ENCODE results near the gene TFB2M. TPM values are rescaled to one million over a fixed set of nuclear protein-coding genes. Genes with fewer than 3 reads are reported as not detected.
"Not testable (repeated sequence)": the region's sequence is repeated elsewhere in the genome, so short reads cannot be mapped to it uniquely, and the experiment has no call there.

The TFB2M gene, protein sequence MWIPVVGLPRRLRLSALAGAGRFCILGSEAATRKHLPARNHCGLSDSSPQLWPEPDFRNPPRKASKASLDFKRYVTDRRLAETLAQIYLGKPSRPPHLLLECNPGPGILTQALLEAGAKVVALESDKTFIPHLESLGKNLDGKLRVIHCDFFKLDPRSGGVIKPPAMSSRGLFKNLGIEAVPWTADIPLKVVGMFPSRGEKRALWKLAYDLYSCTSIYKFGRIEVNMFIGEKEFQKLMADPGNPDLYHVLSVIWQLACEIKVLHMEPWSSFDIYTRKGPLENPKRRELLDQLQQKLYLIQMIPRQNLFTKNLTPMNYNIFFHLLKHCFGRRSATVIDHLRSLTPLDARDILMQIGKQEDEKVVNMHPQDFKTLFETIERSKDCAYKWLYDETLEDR
- 10 to 100 TPM; 10.8 to 11.1 TPM for total RNA-seq

DNA sequence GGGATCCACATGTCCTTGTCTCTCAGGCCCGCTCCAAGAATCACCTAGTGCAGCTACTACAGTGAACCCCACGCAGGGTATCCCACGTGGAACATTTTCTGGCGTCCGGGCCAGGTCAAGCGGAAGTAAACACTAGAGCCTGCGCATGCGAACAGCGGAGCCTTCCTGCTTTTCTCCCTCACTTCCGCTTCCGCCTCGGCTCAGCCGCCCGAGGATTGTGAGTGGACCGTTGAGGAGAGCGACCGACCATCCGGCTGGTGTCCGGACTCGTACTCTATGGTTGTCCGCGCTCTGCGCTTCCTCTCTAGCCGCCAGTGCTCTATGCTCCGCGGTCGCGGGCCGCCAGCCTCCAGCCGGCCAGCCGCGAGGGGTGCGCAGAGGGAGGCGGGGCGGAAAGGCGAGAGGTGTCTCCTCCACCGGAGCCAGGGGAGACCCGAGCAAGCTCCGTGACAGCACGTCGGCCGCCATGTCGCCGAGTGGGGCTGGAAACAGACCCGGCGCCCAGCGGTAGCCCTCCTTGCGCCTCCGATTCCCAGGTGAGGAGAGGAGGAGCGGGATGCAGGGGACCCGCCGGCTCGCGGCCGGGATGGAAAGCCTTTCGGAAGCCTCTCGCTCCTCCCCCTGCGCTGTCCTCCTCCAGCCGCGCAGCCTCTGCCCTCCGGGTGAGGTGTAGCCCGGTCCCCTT lies at the start of gene TFB2M, which contains the start of gene CNST:
TFB2M (minus strand) TSS at position 134 of the 685 bp plus-strand sequence; CDS start at position 11, 123 bp downstream.
CNST (plus strand) TSS at position 329 of the 685 bp plus-strand sequence. CDS start 25,107 bp downstream, outside the sequence.
- peaks cover 43% of the 10 kb centered on the region for H3K4me1 Mint-ChIP-seq (ENCODE audit: low read depth)
- H3K4me3 Mint-ChIP-seq, result peak within 1 kb of the TSS; percentile 96
- peak within 1 kb of the TSS; percentile 94 for H3K27ac Mint-ChIP-seq
- DNase-seq, result peak; percentile 96
- intact Hi-C loops (cut with micrococcal nuclease), result loop anchor here (1.0 to 10.0 kb wide), 16 partner anchors 21 to 1911 kb away; partner anchors contain the start of genes COX20, DESI2, KIF26B and SCCPDH
- no peaks in the 10 kb centered on the region for H3K9me3 Mint-ChIP-seq
- CTCF ChIA-PET, result interaction anchor here (0.6 to 1.0 kb wide), 2 partner anchors 19 to 32 kb away, joined by 3 read pairs; no protein-coding TSS in a partner anchor
- H3K27me3 Mint-ChIP-seq (ENCODE audit: low read depth), result no peaks in the 10 kb centered on the region
- H3K36me3 Mint-ChIP-seq (ENCODE audit: low read depth), result peaks cover 9% of the 10 kb centered on the region

- DNase-seq, result no peak
- Mint-ChIP-seq H3K27me3 (ENCODE audit: low read depth) (no peaks in the 10 kb centered on the region), H3K4me1 (ENCODE audit: low read depth) (peaks cover 47% of the 10 kb centered on the region), H3K9me3 (no peaks in the 10 kb centered on the region), H3K4me3 (no peak overlapping the region), H3K27ac (peak overlapping the region; percentile 53), H3K36me3 (ENCODE audit: low read depth) (peaks cover 7% of the 10 kb centered on the region)
- intact Hi-C loops (cut with micrococcal nuclease), result no loop called here
- CTCF ChIA-PET, result interaction anchor here (1.0 to 1.8 kb wide), 3 partner anchors 11 to 43 kb away, joined by 3 to 5 read pairs (median 5); no protein-coding TSS in a partner anchor
These were observed 47.2 kb upstream of the TFB2M start for GRCh38 chr1:246613096-246613758.

- Mint-ChIP-seq H3K9me3 (no peaks in the 10 kb centered on the region), H3K4me1 (ENCODE audit: low read depth) (peaks cover 52% of the 10 kb centered on the region), H3K4me3 (no peak overlapping the region), H3K27ac (peak overlapping the region; percentile 33), H3K27me3 (ENCODE audit: low read depth) (no peaks in the 10 kb centered on the region), H3K36me3 (ENCODE audit: low read depth) (peaks cover 13% of the 10 kb centered on the region)
- CTCF ChIA-PET, result no interaction called here
- no peak for DNase-seq
- intact Hi-C loops (cut with micrococcal nuclease), result loop anchor here (1.0 to 2.0 kb wide), 2 partner anchors 19 to 40 kb away; no protein-coding TSS in a partner anchor
These were observed 43.6 kb upstream of the TFB2M start for GRCh38 chr1:246609632-246610031.

DNA sequence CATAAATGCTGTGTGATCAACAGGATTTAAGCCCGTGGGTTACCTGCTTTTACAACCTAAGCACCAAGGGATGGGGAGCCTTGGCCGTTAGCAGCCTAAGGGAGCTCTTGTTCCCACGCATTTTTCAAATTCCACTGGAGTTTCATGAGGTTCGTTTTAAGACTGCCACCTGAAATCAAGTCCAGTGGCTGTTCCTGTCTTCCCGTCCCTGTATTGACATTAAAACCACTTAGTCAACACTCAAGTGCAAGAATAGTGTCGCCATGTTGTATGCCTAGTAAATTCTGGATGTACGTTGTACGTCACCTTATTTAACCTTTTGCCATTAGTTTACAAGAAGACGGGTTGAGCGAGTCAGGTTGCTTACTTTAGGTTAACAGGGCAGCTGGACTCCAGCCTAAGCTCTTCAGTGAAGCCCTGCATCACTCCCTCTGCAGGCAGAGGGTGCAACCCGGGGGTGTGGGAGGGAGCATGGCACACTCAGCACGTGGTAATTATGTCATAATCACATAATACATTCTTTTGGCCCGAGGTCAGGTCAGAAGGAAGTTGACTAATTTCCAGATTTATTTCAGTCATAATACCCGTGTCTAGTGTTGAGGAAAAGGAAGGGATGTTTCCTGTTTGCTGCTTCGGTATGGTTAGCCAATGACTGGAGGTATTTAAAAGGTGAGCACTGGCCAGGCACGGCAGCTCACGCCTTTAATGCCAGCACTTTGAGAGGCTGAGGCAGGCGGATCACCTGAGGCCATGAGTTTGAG lies 42.7 kb upstream of the TFB2M start:
- intact Hi-C loops (cut with micrococcal nuclease), result loop anchor here (1.0 to 2.0 kb wide), 2 partner anchors 20 to 39 kb away; no protein-coding TSS in a partner anchor
- CTCF ChIA-PET, result interaction anchor here (1.0 kb wide), 1 partner anchor 19 kb away, joined by 4 read pairs; no protein-coding TSS in a partner anchor
- peaks cover 51% of the 10 kb centered on the region for H3K4me1 Mint-ChIP-seq (ENCODE audit: low read depth)
- no peaks in the 10 kb centered on the region for H3K9me3 Mint-ChIP-seq
- peak overlapping the region; percentile 33 for H3K27ac Mint-ChIP-seq
- peaks cover 13% of the 10 kb centered on the region for H3K36me3 Mint-ChIP-seq (ENCODE audit: low read depth)
- DNase-seq, result peak; percentile 49
- H3K4me3 Mint-ChIP-seq, result no peak overlapping the region
- no peaks in the 10 kb centered on the region for H3K27me3 Mint-ChIP-seq (ENCODE audit: low read depth)

- H3K36me3 Mint-ChIP-seq (ENCODE audit: low read depth), result peaks cover 17% of the 10 kb centered on the region
- H3K4me1 Mint-ChIP-seq (ENCODE audit: low read depth), result peaks cover 53% of the 10 kb centered on the region
- CTCF ChIA-PET, result no interaction called here
These were observed 41.4 kb upstream of the TFB2M start for GRCh38 chr1:246607462-246607861.

DNA sequence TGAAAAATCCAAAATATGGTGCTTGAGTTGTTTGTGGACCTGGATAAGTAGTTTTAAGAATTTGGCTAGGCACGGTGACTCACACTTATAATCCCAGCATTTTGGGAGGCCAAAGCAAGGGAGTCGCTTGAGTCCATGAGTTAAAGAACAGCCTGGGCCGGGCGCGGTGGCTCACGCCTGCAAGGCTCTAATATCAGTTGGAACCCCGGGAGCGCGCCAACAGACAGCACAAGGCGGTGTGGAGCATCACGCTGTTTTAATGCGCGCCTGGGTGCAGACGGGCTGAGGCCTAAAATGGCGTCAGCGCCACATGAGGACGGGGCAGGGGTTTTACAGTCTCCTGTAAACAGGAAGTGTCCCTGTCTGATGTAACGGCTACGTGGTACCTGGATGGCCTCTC lies 39.2 kb upstream of the TFB2M start:
- H3K4me3 Mint-ChIP-seq; H3K27me3 Mint-ChIP-seq (ENCODE audit: low read depth); CTCF ChIA-PET; DNase-seq; H3K9me3 Mint-ChIP-seq; intact Hi-C loops (cut with micrococcal nuclease): not testable (repeated sequence)
- H3K4me1 Mint-ChIP-seq (ENCODE audit: low read depth), result peaks cover 51% of the 10 kb centered on the region
- H3K36me3 Mint-ChIP-seq (ENCODE audit: low read depth), result peaks cover 13% of the 10 kb centered on the region
- H3K27ac Mint-ChIP-seq, result peak overlapping the region; percentile 24

More at GRCh38 chr1:246607462-246607861, 41.4 kb upstream of the TFB2M start:
- Mint-ChIP-seq H3K27me3 (ENCODE audit: low read depth) (no peaks in the 10 kb centered on the region), H3K27ac (no peak overlapping the region), H3K9me3 (no peaks in the 10 kb centered on the region), H3K4me3 (no peak overlapping the region)
- intact Hi-C loops (cut with micrococcal nuclease), result no loop called here
- DNase-seq, result no peak

DNA sequence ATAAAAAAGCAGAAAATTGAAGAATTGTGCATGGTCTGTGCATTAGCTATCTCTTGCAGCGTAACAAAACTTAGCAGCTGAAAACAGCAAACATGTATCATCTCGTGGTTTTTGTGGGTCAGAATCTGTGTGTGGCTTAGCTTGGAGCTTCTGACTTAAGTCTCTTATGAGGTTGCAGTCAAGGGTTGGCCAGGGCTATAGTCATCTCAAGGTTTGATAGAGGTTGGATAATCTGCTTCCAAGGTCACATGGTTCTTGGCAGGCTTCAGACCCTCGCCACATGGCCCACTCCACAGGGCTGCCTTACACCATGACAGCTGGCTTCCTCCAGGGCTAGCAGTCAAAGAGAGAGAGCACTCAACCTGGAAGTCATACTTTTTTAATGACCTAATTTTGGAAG lies 36.1 kb upstream of the TFB2M start:
- DNase-seq, result peak; percentile 30
- Mint-ChIP-seq H3K27me3 (ENCODE audit: low read depth) (no peaks in the 10 kb centered on the region), H3K4me3 (no peak overlapping the region), H3K36me3 (ENCODE audit: low read depth) (peaks cover 12% of the 10 kb centered on the region), H3K9me3 (no peaks in the 10 kb centered on the region), H3K27ac (peak overlapping the region; percentile 5), H3K4me1 (ENCODE audit: low read depth) (peaks cover 45% of the 10 kb centered on the region)
- CTCF ChIA-PET, result interaction anchor here (1.4 to 1.6 kb wide), 2 partner anchors 11 to 28 kb away, joined by 3 to 5 read pairs; no protein-coding TSS in a partner anchor
- intact Hi-C loops (cut with micrococcal nuclease), result no loop called here

DNA sequence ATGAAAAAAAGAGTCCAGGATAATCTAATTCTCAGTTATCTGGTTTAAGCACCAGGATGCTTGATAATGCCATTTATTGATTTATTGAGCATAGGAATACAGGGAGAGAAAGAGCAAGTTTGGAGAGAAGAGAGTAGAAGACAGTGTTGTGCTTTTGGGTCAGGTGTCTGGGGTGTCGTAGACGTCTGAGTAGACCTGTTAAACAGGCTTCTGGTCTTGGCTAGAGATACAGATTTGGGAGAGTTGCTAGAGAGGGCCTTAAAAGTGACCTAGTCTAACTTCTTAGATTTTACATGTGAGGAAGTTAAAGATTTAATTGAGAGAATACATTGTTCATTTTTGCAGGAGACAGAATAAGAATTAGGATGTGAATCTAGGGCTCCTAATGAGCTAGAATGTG lies 34.5 kb upstream of the TFB2M start:
- Mint-ChIP-seq H3K27me3 (ENCODE audit: low read depth) (no peaks in the 10 kb centered on the region), H3K36me3 (ENCODE audit: low read depth) (peaks cover 18% of the 10 kb centered on the region), H3K4me3 (no peak overlapping the region), H3K9me3 (no peaks in the 10 kb centered on the region), H3K4me1 (ENCODE audit: low read depth) (peaks cover 53% of the 10 kb centered on the region), H3K27ac (no peak overlapping the region)
- intact Hi-C loops (cut with micrococcal nuclease), result no loop called here
- DNase-seq, result no peak
- CTCF ChIA-PET, result no interaction called here

DNA sequence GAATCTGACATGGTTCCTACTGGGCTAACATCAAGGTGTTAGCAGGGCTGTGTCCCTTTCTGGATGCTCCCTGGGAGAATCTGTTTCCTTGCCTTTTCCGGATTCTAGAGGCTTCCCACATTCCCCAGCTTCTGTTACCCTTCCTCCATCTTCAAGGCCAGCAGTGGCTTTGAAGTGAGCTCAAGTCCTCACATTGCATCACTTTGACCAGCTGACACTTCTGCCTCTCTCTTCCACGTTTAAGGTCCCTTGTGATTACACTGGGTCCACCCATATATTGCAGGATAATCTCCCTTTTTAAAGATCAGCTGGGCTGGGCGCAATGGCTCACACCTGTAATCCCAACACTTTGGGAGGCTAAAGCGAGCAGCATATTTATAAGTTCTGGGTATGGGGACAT lies 33.3 kb upstream of the TFB2M start:
- peaks cover 57% of the 10 kb centered on the region for H3K4me1 Mint-ChIP-seq (ENCODE audit: low read depth)
- H3K4me3 Mint-ChIP-seq, result no peak overlapping the region
- no peak overlapping the region for H3K27ac Mint-ChIP-seq
- no peaks in the 10 kb centered on the region for H3K27me3 Mint-ChIP-seq (ENCODE audit: low read depth)
- intact Hi-C loops (cut with micrococcal nuclease), result no loop called here
- no peaks in the 10 kb centered on the region for H3K9me3 Mint-ChIP-seq
- H3K36me3 Mint-ChIP-seq (ENCODE audit: low read depth), result peaks cover 21% of the 10 kb centered on the region
- no peak for DNase-seq
- CTCF ChIA-PET, result no interaction called here

GRCh38 chr1:246597971-246598370 lies 31.9 kb upstream of the TFB2M start:
- H3K4me3 Mint-ChIP-seq, result no peak overlapping the region
- no peak overlapping the region for H3K27ac Mint-ChIP-seq
- peaks cover 57% of the 10 kb centered on the region for H3K4me1 Mint-ChIP-seq (ENCODE audit: low read depth)
- H3K9me3 Mint-ChIP-seq, result no peaks in the 10 kb centered on the region
- CTCF ChIA-PET, result interaction anchor here (0.7 kb wide), 1 partner anchor 31 kb away, joined by 3 read pairs; no protein-coding TSS in a partner anchor
- intact Hi-C loops (cut with micrococcal nuclease), result no loop called here
- H3K36me3 Mint-ChIP-seq (ENCODE audit: low read depth), result peaks cover 17% of the 10 kb centered on the region
- no peaks in the 10 kb centered on the region for H3K27me3 Mint-ChIP-seq (ENCODE audit: low read depth)
- no peak for DNase-seq

DNA sequence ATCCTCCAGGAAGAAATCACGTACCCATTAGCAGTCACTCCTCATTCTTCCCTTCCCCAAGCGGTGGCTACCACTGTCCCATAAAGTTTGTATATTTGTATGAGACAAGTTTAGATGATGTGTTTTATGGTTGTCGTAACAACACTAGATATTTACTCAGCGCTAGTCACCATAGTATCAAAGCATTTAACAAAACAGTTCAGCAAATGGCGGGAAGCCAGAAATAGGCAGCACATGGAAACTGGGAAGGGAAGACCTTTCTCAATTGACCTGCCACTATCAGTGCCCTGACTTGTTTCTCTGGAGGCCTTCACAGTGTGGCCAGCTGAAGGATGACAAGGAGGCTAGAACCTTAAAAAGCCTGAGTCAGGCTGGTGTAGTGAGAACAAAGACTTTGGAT lies 31.3 kb upstream of the TFB2M start:
- Mint-ChIP-seq H3K27me3 (ENCODE audit: low read depth) (no peaks in the 10 kb centered on the region), H3K4me3 (no peak overlapping the region), H3K36me3 (ENCODE audit: low read depth) (peaks cover 20% of the 10 kb centered on the region), H3K4me1 (ENCODE audit: low read depth) (peaks cover 56% of the 10 kb centered on the region), H3K9me3 (no peaks in the 10 kb centered on the region), H3K27ac (no peak overlapping the region)
- DNase-seq, result no peak
- CTCF ChIA-PET, result interaction anchor here (0.6 kb wide), 1 partner anchor 598 kb away, joined by 3 read pairs; no protein-coding TSS in a partner anchor
- intact Hi-C loops (cut with micrococcal nuclease), result no loop called here

All from activated naive CD4-positive, alpha-beta T cell treated with anti-CD3 and anti-CD28 coated beads for 36 hours (primary cell).